Mucosa of descending colon (tissue), 3 donors: ENCODE data around the gene TTLL4. TPM values are rescaled to one million over a fixed set of nuclear protein-coding genes. Genes with fewer than 3 reads are reported as not detected.

Experiments used
- ATAC-seq: fragments of 200-7000 bp; cut with Tn5 transposase; one replicate; pipeline ENCODE4 v1.9.1; 2020; ENCODE audit warnings: mild to moderate bottlenecking, moderate library complexity
- DNase-seq, 3 donors: peaks; one replicate each; pipeline ENCODE4 v3.0.0-alpha.2; 2020
- H3K36me3 ChIP-seq: fragments of 200-600 bp; one replicate; pipeline ENCODE4 v1.8.0; 2021; ENCODE audit warnings: low read depth, mild to moderate bottlenecking
- H3K4me1 ChIP-seq: fragments of 200-600 bp; one replicate; pipeline ENCODE4 v1.8.0; 2021; ENCODE audit warnings: low read depth, mild to moderate bottlenecking
- H3K4me3 ChIP-seq: fragments of 200-600 bp; one replicate; pipeline ENCODE4 v1.8.0; 2021; ENCODE audit warnings: mild to moderate bottlenecking
- H3K9me3 ChIP-seq: fragments of 200-600 bp; one replicate; pipeline ENCODE4 v1.8.0; 2021; ENCODE audit warnings: mild to moderate bottlenecking
- CTCF ChIP-seq: fragments of 200-600 bp; IDR thresholded peaks from one replicate; pipeline ENCODE4 v1.8.0; 2022; ENCODE audit warnings: antibody characterized with exemption, mild to moderate bottlenecking
- intact Hi-C, 2 donors: fragments of 100-400 bp; cut with DNase I in 1 of 2; cut with micrococcal nuclease in 1 of 2; formaldehyde crosslinking; loops; one replicate each; pipeline versions ENCODE4 v1.11.0 to v1.11.1; 2022; cut with DNase I, micrococcal nuclease
- total RNA-seq, 3 donors: library from RNA; stranded (reverse); fragmentation: NEBNext Ultra II Directional in 2 of 3; extraction: Animal tissue kit (Norgen Biotek cat#: 25700) in 2 of 3; gene quantifications; one replicate each; pipeline versions ENCODE4 v1.2.1 to v1.2.4, GENCODE V29; 2021 to 2023
- donor health status: DM: no; HTN: no; CAD: no; lungs with moderate emphysema.
- donor health status: DM: no; HTN: no; CAD: no.
- donor health status: DM: no; HTN: yes; CAD: no.

TTLL4 gene
- total RNA-seq, 3 donors from 2014 or later: 21.0 to 30.1 (median 23.8) TPM

GRCh38 chr2:218721934-218722333 is 11.3 kb downstream of the TTLL4 start:
- no peaks in the 10 kb centered on the region for H3K36me3 ChIP-seq
- H3K4me3 ChIP-seq: no peak overlapping the region
- DNase-seq: no peak
- TF ChIP-seq CTCF: no peak
- peaks cover 16% of the 10 kb centered on the region for H3K9me3 ChIP-seq
- no peaks in the 10 kb centered on the region for H3K4me1 ChIP-seq
- intact Hi-C loops: no loop called here
- no peak for ATAC-seq

GRCh38 chr2:218722419-218722818 is 11.8 kb downstream of the TTLL4 start:
- ATAC-seq: no peak
- Histone ChIP-seq H3K36me3 (no peaks in the 10 kb centered on the region), H3K9me3 (peaks cover 20% of the 10 kb centered on the region), H3K4me1 (no peaks in the 10 kb centered on the region), H3K4me3 (no peak overlapping the region)
- intact Hi-C loops: no loop called here
- DNase-seq: no peak
- TF ChIP-seq CTCF: no peak

- DNase-seq (no peak), ATAC-seq (no peak)
- Histone ChIP-seq H3K4me1 (no peaks in the 10 kb centered on the region), H3K4me3 (no peak overlapping the region), H3K9me3 (peaks cover 24% of the 10 kb centered on the region), H3K36me3 (no peaks in the 10 kb centered on the region)
- intact Hi-C loops: no loop called here
- no peak for TF ChIP-seq CTCF
Measured at GRCh38 chr2:218722876-218723785, 12.5 kb downstream of the TTLL4 start.

GRCh38 chr2:218726004-218726574 is 15.5 kb downstream of the TTLL4 start:
- Histone ChIP-seq H3K4me1 (peaks cover 2% of the 10 kb centered on the region), H3K9me3 (peaks cover 24% of the 10 kb centered on the region), H3K36me3 (no peaks in the 10 kb centered on the region), H3K4me3 (no peak overlapping the region)
- ATAC-seq (no peak), DNase-seq (no peak)
- TF ChIP-seq CTCF: no peak
- intact Hi-C loops: no loop called here

- Histone ChIP-seq H3K9me3 (peaks cover 24% of the 10 kb centered on the region), H3K4me3 (no peak overlapping the region), H3K36me3 (no peaks in the 10 kb centered on the region), H3K4me1 (peaks cover 16% of the 10 kb centered on the region)
- ATAC-seq (peak; percentile 47), DNase-seq (no peak)
- intact Hi-C loops: no loop called here
- TF ChIP-seq CTCF: no peak
Measured at GRCh38 chr2:218727502-218728165, 17.0 kb downstream of the TTLL4 start.
